H1 (cell line): ENCODE results near the gene ACOT7. TPM values are rescaled to one million over a fixed set of nuclear protein-coding genes. Genes with fewer than 3 reads are reported as not detected.

Experiments used
- CHD1 ChIP-seq: IDR thresholded peaks from 2 replicates; pipeline ENCODE4 v1.6.1; 2012; ENCODE audit warnings: low read depth, low read length, improper control_type of control experiment
- JUND ChIP-seq: IDR thresholded peaks from 2 replicates; pipeline ENCODE4 v1.6.1; 2011; ENCODE audit warnings: mild to moderate bottlenecking, improper control_type of control experiment, low read length
- RNF2 ChIP-seq: fragments of 200-900, 300-1000 bp; sonication (generic); IDR thresholded peaks from 2 replicates; pipeline ENCODE4 v1.7.1; 2016; ENCODE audit warnings: borderline replicate concordance, low read depth, mild to moderate bottlenecking, antibody characterized with exemption, low read length; ENCODE audit not compliant: poor library complexity, severe bottlenecking; ENCODE audit errors: missing control alignments
- TAF7 ChIP-seq: optimal IDR thresholded peaks from 2 replicates; pipeline ENCODE3; 2011; ENCODE audit warnings: low read depth, mild to moderate bottlenecking, inconsistent platforms, low read length, moderate library complexity, borderline replicate concordance
- polyA plus RNA-seq, 7 experiments: library from polyadenylated mRNA; depleted of rRNA in 3 of 7; stranded (reverse) in 5 of 7; unstranded in 2 of 7; fragments of >200 nt in 5 of 7; fragments of 200-250 nt in 2 of 7; gene quantifications; 1 replicate in 5 of 7; 2 replicates in 1 of 7; 4 replicates in 1 of 7; pipeline versions ENCODE4 v1.2.1 to v1.2.3, GENCODE V29; 2011 to 2013; ENCODE audit warnings: missing spikeins in 2 of 7, mixed read lengths in 2 of 7
- total RNA-seq: library from RNA; stranded (reverse); fragmentation: NEBNext Ultra II Directional; extraction: Animal tissue kit (Norgen Biotek cat#: 25700); gene quantifications from 2 replicates; pipeline ENCODE4 v1.2.1, GENCODE V29; 2021

Gene ACOT7
- total and polyA plus RNA-seq, 2 of the 8 experiments (the other 6 are each of a cell fraction or from before 2014, with no cell fraction given) = 151 to 214 TPM

- TF ChIP-seq RNF2 (no peak), CHD1 (no peak), JUND (no peak), TAF7 (no peak)
- TF ChIP-seq, all 59 proteins: peak for 0
Measured at GRCh38 chr1:6222636-6223035, 170.9 kb downstream of the ACOT7 start (continued).
